Mesodermal cell (in vitro differentiated cells): ENCODE results near the gene CDK5RAP3.

Experiments used
- H3K27ac ChIP-seq: 2 replicates; pipeline ENCODE4 v1.7.0; 2013; ENCODE audit warnings: mild to moderate bottlenecking, low read depth, low read length, moderate library complexity; ENCODE audit not compliant: severe bottlenecking
- H3K36me3 ChIP-seq: 2 replicates; pipeline ENCODE4 v1.7.1; 2013; ENCODE audit warnings: mild to moderate bottlenecking, low read length, moderate library complexity; ENCODE audit not compliant: control insufficient read depth, insufficient read depth
- H3K4me1 ChIP-seq: one replicate; pipeline ENCODE4 v1.7.1; 2013; ENCODE audit warnings: mild to moderate bottlenecking, low read length; ENCODE audit not compliant: insufficient read depth, control insufficient read depth, poor library complexity, severe bottlenecking
- H3K4me3 ChIP-seq: 2 replicates; pipeline ENCODE4 v1.7.0; 2013; ENCODE audit warnings: low read length, control low read depth, mild to moderate bottlenecking; ENCODE audit not compliant: insufficient read depth, poor library complexity, severe bottlenecking; ENCODE audit errors: extremely low read depth
- H3K9me3 ChIP-seq: 2 replicates; pipeline ENCODE4 v1.7.1; 2013; ENCODE audit warnings: mild to moderate bottlenecking, low read length, moderate library complexity; ENCODE audit not compliant: control insufficient read depth
- WGBS, 2 experiments: methylation state at CpG; one replicate each; pipeline ENCODE4 v1.1.5; 2013; ENCODE audit warnings: missing lambda C conversion rate in 2 of 2; ENCODE audit not compliant: insufficient coverage in 2 of 2; 5-methylcytosine and 5-hydroxymethylcytosine counted together

CDK5RAP3 gene

GRCh38 chr17:47989700-47990099 is 18.8 kb downstream of the CDK5RAP3 start:
- Histone ChIP-seq H3K9me3 (no peaks in the 10 kb centered on the region), H3K4me1 (peaks cover 24% of the 10 kb centered on the region), H3K27ac (no peak overlapping the region)

GRCh38 chr17:47990962-47991731 is 20.2 kb downstream of the CDK5RAP3 start:
- 33 to 39% methylated on average over 10 of the region's 14 CpGs for WGBS, 2 experiments
- Histone ChIP-seq H3K4me1 (peaks cover 32% of the 10 kb centered on the region), H3K27ac (peak overlapping the region; percentile 59), H3K4me3 (no peak overlapping the region), H3K9me3 (no peaks in the 10 kb centered on the region), H3K36me3 (no peaks in the 10 kb centered on the region)

More at GRCh38 chr17:47989700-47990099, 18.8 kb downstream of the CDK5RAP3 start:
- WGBS, 2 experiments, result no CpG with 5 or more reads among the region's 1 CpG
- Histone ChIP-seq H3K4me3 (no peak overlapping the region), H3K36me3 (peaks cover 8% of the 10 kb centered on the region)

DNA sequence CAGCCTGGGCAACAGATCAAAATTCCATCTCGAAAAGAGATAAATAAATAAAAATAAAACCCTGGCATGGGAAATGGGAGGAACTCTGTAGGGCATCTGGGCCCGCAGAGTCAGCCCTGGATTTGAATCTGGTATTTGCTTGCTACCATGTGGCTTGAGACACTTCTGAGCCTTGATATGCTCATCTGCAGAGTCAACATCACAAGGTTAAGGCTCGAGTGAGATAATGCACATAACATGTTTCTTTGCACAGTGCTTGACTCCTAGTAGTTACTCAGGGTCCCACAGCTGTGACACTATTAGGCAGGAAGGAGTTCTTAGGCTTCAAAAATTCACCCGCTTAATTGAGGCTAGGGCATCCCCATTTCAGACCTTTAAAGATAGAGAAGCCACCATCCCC is 21.3 kb downstream of the CDK5RAP3 start:
- H3K27ac ChIP-seq, result no peak overlapping the region
- no peak overlapping the region for H3K4me3 ChIP-seq
- H3K36me3 ChIP-seq, result no peaks in the 10 kb centered on the region
- WGBS, 2 experiments, result 74 to 83% methylated on average over 2 to 3 of the region's 4 CpGs
- no peaks in the 10 kb centered on the region for H3K9me3 ChIP-seq
- peaks cover 30% of the 10 kb centered on the region for H3K4me1 ChIP-seq

DNA sequence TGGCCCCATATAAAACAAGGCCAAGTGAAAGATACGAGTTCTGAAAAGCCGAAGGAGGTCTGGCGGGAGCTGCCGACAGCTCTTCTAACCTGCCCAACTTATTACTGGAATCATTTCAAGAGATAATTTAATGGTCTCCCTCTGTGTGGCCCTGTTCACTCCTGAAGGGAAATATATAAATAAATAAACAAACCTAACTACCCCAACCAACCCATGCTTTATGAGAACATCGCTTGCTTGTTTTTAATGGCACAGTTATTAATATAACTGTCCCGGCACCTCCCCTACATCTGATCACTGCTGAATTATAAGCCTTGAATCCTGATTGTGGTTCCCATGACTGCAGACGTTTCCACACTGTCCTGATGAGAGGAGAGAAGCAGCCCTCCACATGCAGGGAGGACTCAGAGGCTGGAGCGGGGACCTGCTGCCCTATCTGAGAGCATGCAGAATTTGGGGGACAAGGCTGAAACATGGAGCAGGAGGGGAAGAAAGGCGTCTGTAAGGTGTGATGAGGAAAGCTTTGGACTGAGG is 22.2 kb downstream of the CDK5RAP3 start:
- Histone ChIP-seq H3K36me3 (no peaks in the 10 kb centered on the region), H3K4me3 (no peak overlapping the region), H3K9me3 (no peaks in the 10 kb centered on the region), H3K4me1 (peaks cover 27% of the 10 kb centered on the region), H3K27ac (no peak overlapping the region)
- 71 to 89% methylated on average over 4 to 5 of the region's 9 CpGs for WGBS, 2 experiments

GRCh38 chr17:47993964-47994363 is 23.1 kb downstream of the CDK5RAP3 start:
- WGBS, 2 experiments, result 89 to 91% methylated on average over 4 of the region's 5 CpGs
- peaks cover 29% of the 10 kb centered on the region for H3K4me1 ChIP-seq

GRCh38 chr17:47994724-47995123 is 23.8 kb downstream of the CDK5RAP3 start:
- H3K9me3 ChIP-seq, result no peaks in the 10 kb centered on the region
- no peak overlapping the region for H3K27ac ChIP-seq
- H3K36me3 ChIP-seq, result no peaks in the 10 kb centered on the region
- 81 to 85% methylated on average over 1 to 4 of the region's 4 CpGs for WGBS, 2 experiments
- H3K4me3 ChIP-seq, result no peak overlapping the region
- peaks cover 34% of the 10 kb centered on the region for H3K4me1 ChIP-seq

More at GRCh38 chr17:47993964-47994363, 23.1 kb downstream of the CDK5RAP3 start:
- no peaks in the 10 kb centered on the region for H3K9me3 ChIP-seq
- no peaks in the 10 kb centered on the region for H3K36me3 ChIP-seq
- H3K4me3 ChIP-seq, result no peak overlapping the region
- no peak overlapping the region for H3K27ac ChIP-seq

DNA sequence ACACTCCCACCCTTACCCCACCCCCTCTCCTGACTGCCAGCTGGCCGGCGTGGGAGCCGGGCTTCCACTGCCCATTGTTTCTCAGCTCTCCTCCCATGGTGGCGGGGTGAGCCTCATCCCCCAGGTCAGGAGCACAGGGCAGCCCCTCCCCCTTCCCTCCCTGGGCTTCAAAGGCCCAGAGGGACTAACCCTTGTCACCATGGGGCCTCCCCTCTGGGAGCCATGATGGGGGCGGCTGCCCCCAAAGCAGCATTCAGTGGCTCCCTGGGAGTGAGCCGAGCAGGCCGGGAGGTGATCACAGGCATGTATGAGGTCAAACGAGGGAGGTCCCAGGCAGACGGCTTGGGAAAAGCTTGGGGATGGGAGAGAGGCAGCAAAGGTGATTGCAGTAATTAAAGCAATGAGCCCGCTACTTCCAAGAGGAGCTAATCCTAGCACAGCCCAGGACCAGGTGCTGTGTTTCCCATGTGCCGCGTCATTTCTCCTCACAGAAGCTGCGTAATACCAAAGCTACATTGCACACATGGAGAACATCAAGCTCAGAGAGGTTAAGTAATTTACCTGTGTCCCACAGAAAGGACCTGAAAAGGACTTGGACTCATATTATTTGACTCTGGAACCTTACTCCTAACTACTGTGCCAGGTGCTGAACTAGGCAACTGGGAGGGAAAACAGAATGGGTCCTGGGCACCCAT is 24.5 kb downstream of the CDK5RAP3 start:
- Histone ChIP-seq H3K27ac (peak overlapping the region; percentile 57), H3K4me1 (peaks cover 37% of the 10 kb centered on the region), H3K9me3 (no peaks in the 10 kb centered on the region), H3K4me3 (no peak overlapping the region), H3K36me3 (no peaks in the 10 kb centered on the region)
- 37 to 57% methylated on average over 10 to 11 of the region's 13 CpGs for WGBS, 2 experiments

- Histone ChIP-seq H3K9me3 (no peaks in the 10 kb centered on the region), H3K27ac (peak overlapping the region; percentile 36), H3K4me1 (peaks cover 30% of the 10 kb centered on the region), H3K36me3 (no peaks in the 10 kb centered on the region), H3K4me3 (no peak overlapping the region)
- WGBS, 2 experiments, result 66 to 80% methylated on average over 5 to 7 of the region's 9 CpGs
Measured at GRCh38 chr17:47996201-47996600, 25.3 kb downstream of the CDK5RAP3 start.

GRCh38 chr17:47997586-47997985 is 26.7 kb downstream of the CDK5RAP3 start:
- Histone ChIP-seq H3K27ac (no peak overlapping the region), H3K4me1 (peaks cover 34% of the 10 kb centered on the region), H3K9me3 (no peaks in the 10 kb centered on the region), H3K36me3 (no peaks in the 10 kb centered on the region), H3K4me3 (no peak overlapping the region)
- WGBS, 2 experiments, result 100% methylated on average over 2 of the region's 7 CpGs

- Histone ChIP-seq H3K4me3 (no peak overlapping the region), H3K9me3 (no peaks in the 10 kb centered on the region), H3K27ac (no peak overlapping the region), H3K4me1 (peaks cover 38% of the 10 kb centered on the region), H3K36me3 (no peaks in the 10 kb centered on the region)
- WGBS, 2 experiments, result 100% methylated on average over 3 to 4 of the region's 7 CpGs
Measured at GRCh38 chr17:47998044-47998443, 27.1 kb downstream of the CDK5RAP3 start.
